H1 (cell line): ENCODE data around the gene FARSB. TPM values are rescaled to one million over a fixed set of nuclear protein-coding genes. Genes with fewer than 3 reads are reported as not detected.

Experiments used
- CTCF ChIA-PET: fragments of 300-600 bp; sonication (Branson Sonifier 250); formaldehyde crosslinking; loops from one replicate; lab custom pipeline; 2021; ENCODE audit not compliant: partially characterized antibody; lab: Charles Lee
- POLR2A ChIA-PET: fragments of 300-600 bp; sonication (Branson Sonifier 250); formaldehyde crosslinking; loops from one replicate; lab custom pipeline; 2021; ENCODE audit warnings: inconsistent platforms; ENCODE audit not compliant: partially characterized antibody; lab: Charles Lee
- DNase-seq, 2 experiments: peaks; one replicate each; pipeline versions ENCODE4 v3.0.0 to v3.0.0-alpha.2; 2010 to 2022; ENCODE audit warnings: low spot score in 2 of 2, low read depth in 1 of 2, mixed read lengths in 1 of 2
- FAIRE-seq: peaks from 2 replicates; lab custom pipeline; 2011; peaks lifted over from hg19 to GRCh38; lab: Jason Lieb, UNC
- H2AFZ ChIP-seq: 2 replicates; pipeline ENCODE4 v1.8.1; 2012; ENCODE audit warnings: low read length, inconsistent platforms
- H2AK5ac ChIP-seq: 2 replicates; pipeline ENCODE4 v1.6.1; 2013; ENCODE audit warnings: low read depth, low read length
- H2BK120ac ChIP-seq: replicated peaks from 2 replicates; pipeline ENCODE3; 2013; ENCODE audit warnings: low read depth, low read length, inconsistent platforms
- H2BK12ac ChIP-seq: 2 replicates; pipeline ENCODE4 v1.6.1; 2013; ENCODE audit warnings: low read depth, low read length
- H2BK15ac ChIP-seq: 2 replicates; pipeline ENCODE4 v1.6.1; 2013; ENCODE audit warnings: low read length
- H2BK20ac ChIP-seq: 2 replicates; pipeline ENCODE4 v1.6.1; 2013; ENCODE audit warnings: low read length
- H2BK5ac ChIP-seq: 2 replicates; pipeline ENCODE4 v1.6.1; 2013; ENCODE audit warnings: low read depth, low read length
- H3K14ac ChIP-seq: 2 replicates; pipeline ENCODE4 v1.6.1; 2013; ENCODE audit warnings: inconsistent platforms; ENCODE audit not compliant: insufficient read length
- H3K18ac ChIP-seq: 2 replicates; pipeline ENCODE4 v1.6.1; 2013; ENCODE audit warnings: low read length; ENCODE audit errors: extremely low read depth
- H3K23ac ChIP-seq: 2 replicates; pipeline ENCODE4 v1.6.1; 2013; ENCODE audit warnings: inconsistent platforms; ENCODE audit not compliant: insufficient read length
- H3K23me2 ChIP-seq: 2 replicates; pipeline ENCODE4 v1.6.1; 2013; ENCODE audit warnings: low read depth, low read length
- H3K27ac ChIP-seq: 2 replicates; pipeline ENCODE4 v1.6.1; 2011; ENCODE audit warnings: low read depth, low read length, inconsistent platforms
- H3K27me3 ChIP-seq, 4 experiments: replicated peaks in 1 of 4; 1 replicate in 1 of 4; 2 replicates in 3 of 4; pipeline versions ENCODE4 v1.6.1 to v1.8.1; 2011 to 2013; ENCODE audit warnings: low read length in 3 of 4, mild to moderate bottlenecking in 3 of 4, inconsistent platforms in 2 of 4, mixed read lengths in 2 of 4, moderate library complexity in 1 of 4; ENCODE audit not compliant: control insufficient read depth in 3 of 4, insufficient read depth in 3 of 4; ENCODE audit errors: extremely low read depth in 1 of 4
- H3K36me3 ChIP-seq, 4 experiments: 2 replicates each; pipeline versions ENCODE4 v1.6.1 to v1.8.1; 2011 to 2013; ENCODE audit warnings: mild to moderate bottlenecking in 4 of 4, low read length in 3 of 4, moderate library complexity in 2 of 4, control low read depth in 1 of 4, inconsistent platforms in 1 of 4; ENCODE audit not compliant: insufficient read depth in 4 of 4, control insufficient read depth in 2 of 4
- H3K4ac ChIP-seq: replicated peaks from 2 replicates; pipeline ENCODE3; 2013; ENCODE audit warnings: low read length, low read depth, mixed read lengths, inconsistent platforms; ENCODE audit not compliant: insufficient read length
- H3K4me1 ChIP-seq, 4 experiments: replicated peaks in 1 of 4; 1 replicate in 1 of 4; 2 replicates in 3 of 4; pipeline versions ENCODE4 v1.6.1 to v1.8.1; 2011 to 2013; ENCODE audit warnings: low read length in 3 of 4, inconsistent platforms in 2 of 4, mixed read lengths in 1 of 4; ENCODE audit not compliant: insufficient read depth in 4 of 4, control insufficient read depth in 3 of 4
- H3K4me2 ChIP-seq, 2 experiments: 2 replicates each; pipeline versions ENCODE4 v1.6.1 to v1.8.1; 2011 to 2013; ENCODE audit warnings: low read depth in 2 of 2, low read length in 2 of 2, control low read depth in 1 of 2, inconsistent platforms in 1 of 2, mild to moderate bottlenecking in 1 of 2; ENCODE audit not compliant: insufficient read depth in 1 of 2
- H3K4me3 ChIP-seq, 4 experiments: fragments of 200-600, 300-600 bp in 1 of 4; sonication (generic), shearing (Covaris generic), sonication (Bioruptor Twin) in 1 of 4; 2 replicates each; pipeline versions ENCODE4 v1.5.1 to v1.8.1; 2011 to 2016; ENCODE audit warnings: low read length in 4 of 4, low read depth in 3 of 4, control low read depth in 2 of 4, inconsistent platforms in 2 of 4, mild to moderate bottlenecking in 2 of 4, mixed read lengths in 1 of 4, moderate library complexity in 1 of 4; ENCODE audit not compliant: insufficient read depth in 2 of 4; ENCODE audit errors: extremely low read depth in 1 of 4
- H3K56ac ChIP-seq: replicated peaks from 2 replicates; pipeline ENCODE3; 2013; ENCODE audit warnings: low read depth, mild to moderate bottlenecking, mixed read lengths, low read length, inconsistent platforms; ENCODE audit not compliant: insufficient read length
- H3K79me1 ChIP-seq: 2 replicates; pipeline ENCODE4 v1.6.1; 2013; ENCODE audit warnings: low read depth, low read length, control low read depth
- H3K79me2 ChIP-seq, 2 experiments: 2 replicates each; pipeline versions ENCODE4 v1.6.1 to v1.8.1; 2012 to 2013; ENCODE audit warnings: low read length in 2 of 2, mild to moderate bottlenecking in 2 of 2, inconsistent platforms in 1 of 2; ENCODE audit not compliant: insufficient read depth in 2 of 2, control insufficient read depth in 1 of 2
- H3K9ac ChIP-seq, 4 experiments: replicated peaks in 1 of 4; 1 replicate in 1 of 4; 2 replicates in 3 of 4; pipeline versions ENCODE4 v1.6.1 to v1.8.1; 2011 to 2013; ENCODE audit warnings: low read depth in 3 of 4, low read length in 3 of 4, control low read depth in 2 of 4, mild to moderate bottlenecking in 2 of 4, moderate library complexity in 2 of 4, inconsistent platforms in 1 of 4; ENCODE audit errors: extremely low read depth in 1 of 4
- H3K9me3 ChIP-seq, 2 experiments: 2 replicates each; pipeline versions ENCODE4 v1.6.1 to v1.8.1; 2012 to 2013; ENCODE audit warnings: mild to moderate bottlenecking in 2 of 2, moderate library complexity in 2 of 2, control low read depth in 1 of 2, inconsistent platforms in 1 of 2, low read depth in 1 of 2, low read length in 1 of 2, mixed read lengths in 1 of 2; ENCODE audit not compliant: insufficient read depth in 2 of 2
- H4K20me1 ChIP-seq, 2 experiments: replicated peaks in 1 of 2; 2 replicates each; pipeline versions ENCODE3 to v1.8.1; 2011 to 2013; ENCODE audit warnings: inconsistent platforms in 2 of 2, low read length in 2 of 2, mild to moderate bottlenecking in 1 of 2; ENCODE audit not compliant: insufficient read depth in 2 of 2, control insufficient read depth in 1 of 2
- H4K5ac ChIP-seq: 2 replicates; pipeline ENCODE4 v1.6.1; 2013; ENCODE audit warnings: low read length, low read depth, mixed read lengths, inconsistent platforms; ENCODE audit not compliant: insufficient read length
- H4K8ac ChIP-seq: 2 replicates; pipeline ENCODE4 v1.8.0; 2013; ENCODE audit warnings: mild to moderate bottlenecking, moderate library complexity, low read length, inconsistent platforms; ENCODE audit not compliant: insufficient read depth; ENCODE audit errors: extremely low read depth
- H4K91ac ChIP-seq: replicated peaks from 2 replicates; pipeline ENCODE3; 2013; ENCODE audit warnings: low read length, mixed read lengths, inconsistent platforms; ENCODE audit not compliant: insufficient read length
- ATF2 ChIP-seq: IDR thresholded peaks from 2 replicates; pipeline ENCODE4 v1.6.1; 2012; ENCODE audit warnings: low read length, inconsistent platforms
- EZH2 ChIP-seq: fragments of 200-600 bp; sonication (generic); IDR thresholded peaks from 2 replicates; pipeline ENCODE4 v1.7.1; 2012; ENCODE audit warnings: low read depth, mild to moderate bottlenecking, moderate library complexity, low read length, inconsistent platforms; ENCODE audit not compliant: severe bottlenecking
- POLR2A ChIP-seq, 2 experiments: IDR thresholded peaks; 1 replicate in 1 of 2; 2 replicates in 1 of 2; pipeline ENCODE4 v1.6.1; 2011; ENCODE audit warnings: low read depth in 2 of 2, low read length in 2 of 2, mild to moderate bottlenecking in 2 of 2; ENCODE audit errors: control extremely low read depth in 1 of 2
- SUZ12 ChIP-seq: fragments of 200-600 bp; sonication (generic); IDR thresholded peaks from 2 replicates; pipeline ENCODE4 v1.6.1; 2012; ENCODE audit warnings: mild to moderate bottlenecking, inconsistent platforms, low read length, moderate library complexity, mixed read lengths
- ZNF274 ChIP-seq: IDR thresholded peaks from 2 replicates; pipeline ENCODE4 v1.7.0; 2012; ENCODE audit warnings: low read length, borderline replicate concordance; ENCODE audit errors: extremely low read depth
- WGBS, 2 experiments: shearing (Covaris generic) in 1 of 2; methylation state at CpG; one replicate each; pipeline versions ENCODE4 v1.1.6 to v1.1.7; 2013 to 2015; ENCODE audit warnings: low lambda C conversion rate in 2 of 2, mixed read lengths in 2 of 2, inconsistent platforms in 1 of 2, low coverage in 1 of 2, missing lambda C conversion rate in 1 of 2; ENCODE audit not compliant: insufficient replicate concordance in 2 of 2, insufficient coverage in 1 of 2, insufficient read length in 1 of 2; ENCODE audit errors: extremely low coverage in 1 of 2, missing lambda C conversion rate in 1 of 2; 5-methylcytosine and 5-hydroxymethylcytosine counted together
- polyA plus RNA-seq, 7 experiments: library from polyadenylated mRNA; depleted of rRNA in 3 of 7; stranded (reverse) in 5 of 7; unstranded in 2 of 7; fragments of >200 nt in 5 of 7; fragments of 200-250 nt in 2 of 7; gene quantifications; 1 replicate in 5 of 7; 2 replicates in 1 of 7; 4 replicates in 1 of 7; pipeline versions ENCODE4 v1.2.1 to v1.2.3, GENCODE V29; 2011 to 2013; ENCODE audit warnings: missing spikeins in 2 of 7, mixed read lengths in 2 of 7
- total RNA-seq: library from RNA; stranded (reverse); fragmentation: NEBNext Ultra II Directional; extraction: Animal tissue kit (Norgen Biotek cat#: 25700); gene quantifications from 2 replicates; pipeline ENCODE4 v1.2.1, GENCODE V29; 2021

Gene FARSB
- total and polyA plus RNA-seq, 2 of the 8 experiments (the other 6 are each of a cell fraction or from before 2014, with no cell fraction given) = 21.0 to 37.9 TPM

DNA sequence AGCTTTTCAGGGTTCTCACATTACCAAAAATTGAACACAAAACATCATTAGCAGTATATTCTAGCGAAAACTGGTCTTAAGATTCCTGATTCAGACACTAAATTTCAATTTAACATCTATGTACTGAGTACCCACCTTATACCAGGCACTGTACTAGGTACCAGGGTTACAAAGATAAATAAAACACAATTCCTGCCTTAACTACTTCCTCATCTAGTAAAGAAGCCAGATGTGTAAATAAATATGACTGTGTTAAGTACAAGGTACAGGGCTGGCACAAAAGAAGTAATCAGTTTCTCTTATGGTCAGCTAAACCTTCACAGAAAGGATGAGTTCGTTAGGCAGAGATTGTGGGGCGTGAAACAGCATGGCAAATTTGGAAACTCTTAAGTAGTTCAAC is 6.1 kb downstream of the FARSB start:
- Histone ChIP-seq H3K18ac (no peak overlapping the region), H3K23me2 (no peaks in the 10 kb centered on the region), H3K23ac (no peak overlapping the region), H3K9me3 (no peaks in the 10 kb centered on the region), H4K5ac (no peak overlapping the region), H3K27ac (no peak overlapping the region), H4K91ac (no peak overlapping the region), H4K8ac (no peak overlapping the region), H3K4me3 (no peak overlapping the region), H3K14ac (no peak overlapping the region), H2AK5ac (no peak overlapping the region), H3K4me1 (no peaks in the 10 kb centered on the region), H2BK120ac (no peak overlapping the region), H4K20me1 (peaks cover 3 to 6% of the 10 kb centered on the region in 2 experiments), H3K27me3 (no peaks in the 10 kb centered on the region), H3K4ac (no peak overlapping the region), H2BK15ac (no peak overlapping the region), H3K36me3 (peaks cover 0 to 29% (median 10%) of the 10 kb centered on the region in 4 experiments; a peak in 6 of 8 replicates), H2BK5ac (no peak overlapping the region), H3K79me2 (peaks cover 0 to 59% of the 10 kb centered on the region in 2 experiments; a peak in 3 of 4 replicates), H2BK20ac (no peak overlapping the region), H3K9ac (no peak overlapping the region), H3K79me1 (peaks cover 2% of the 10 kb centered on the region; the same call in 1 of the 2 replicates), H2BK12ac (no peak overlapping the region), H3K56ac (no peak overlapping the region), H3K4me2 (no peak overlapping the region), H2AFZ (no peak overlapping the region)
- CTCF ChIA-PET = no interaction called here
- POLR2A ChIA-PET = no interaction called here
- WGBS, 2 experiments = 87% methylated on average over 3 of the region's 3 CpGs; no CpG with 5 or more reads in 1 of the 2 experiments
- TF ChIP-seq ATF2 = no peak
- TF ChIP-seq EZH2 = no peak
- no peak for TF ChIP-seq ZNF274
- TF ChIP-seq POLR2A (IDR thresholded peaks at IDR 0.05; ENCODE audit: control extremely low read depth in 1 of 2, low read depth in 2 of 2, low read length in 2 of 2) = no peak
- no peak for TF ChIP-seq SUZ12
- no peak for DNase-seq
- FAIRE-seq = no peak
